Suprapubic skin (tissue), 4 donors: ENCODE measurements around the gene ESPL1. TPM values are rescaled to one million over a fixed set of nuclear protein-coding genes. Genes with fewer than 3 reads are reported as not detected.
A peak's percentile ranks its signal among the peaks of the same experiment; 100 is the strongest.

Experiments
- DNase-seq, 2 donors: peaks; one replicate each; pipeline ENCODE4 v3.0.0-alpha.2; 2019; ENCODE audit warnings: low spot score in 2 of 2
- H3K27ac ChIP-seq: fragments of 200-600 bp; sonication (generic); one replicate; pipeline ENCODE4 v1.5.1; 2019
- H3K27me3 ChIP-seq: fragments of 200-600 bp; sonication (generic); one replicate; pipeline ENCODE4 v1.5.1; 2019
- H3K36me3 ChIP-seq: fragments of 200-600 bp; sonication (generic); one replicate; pipeline ENCODE4 v1.5.1; 2019
- H3K4me1 ChIP-seq: fragments of 200-600 bp; sonication (generic); one replicate; pipeline ENCODE4 v1.5.1; 2019
- H3K4me3 ChIP-seq: fragments of 200-600 bp; sonication (generic); one replicate; pipeline ENCODE4 v1.5.1; 2019; ENCODE audit warnings: mild to moderate bottlenecking
- H3K9me3 ChIP-seq: fragments of 200-600 bp; sonication (generic); one replicate; pipeline ENCODE4 v1.5.1; 2019
- CTCF ChIP-seq, 2 donors: fragments of 200-600 bp in 1 of 2; fragments of 450-650 bp in 1 of 2; sonication (generic) in 1 of 2; IDR thresholded peaks; one replicate each; pipeline ENCODE4 v1.5.1; 2016 to 2019; ENCODE audit warnings: antibody characterized with exemption in 2 of 2, mild to moderate bottlenecking in 1 of 2, moderate library complexity in 1 of 2
- EP300 ChIP-seq: sonication (generic); formaldehyde crosslinking; IDR thresholded peaks from one replicate; pipeline ENCODE4 v1.6.1; 2017; ENCODE audit warnings: antibody characterized with exemption
- POLR2A ChIP-seq, 2 donors: fragments of 450-650 bp; IDR thresholded peaks; one replicate each; pipeline ENCODE4 v1.6.1; 2017; ENCODE audit warnings: antibody characterized with exemption in 2 of 2, mild to moderate bottlenecking in 2 of 2, moderate library complexity in 2 of 2
- POLR2AphosphoS5 ChIP-seq, 3 donors: sonication (generic); formaldehyde crosslinking; IDR thresholded peaks; one replicate each; pipeline ENCODE4 v1.6.1; 2017; ENCODE audit warnings: antibody characterized with exemption in 3 of 3
- WGBS: methylation state at CpG from one replicate; pipeline ENCODE4 v1.1.5; 2018; 5-methylcytosine and 5-hydroxymethylcytosine counted together
- total RNA-seq, 4 donors: library from RNA; depleted of rRNA; stranded (reverse); fragments of >200 nt; gene quantifications; one replicate each; pipeline ENCODE4 v1.1.0, GENCODE V29; 2016

ESPL1 gene
- total RNA-seq: 10 to 100 TPM in 1 of 4 donors, 1 to 10 TPM in 3; 5.7 to 10.6 (median 6.1) TPM

- Histone ChIP-seq H3K27ac (no peak within 1 kb of the TSS), H3K9me3 (no peaks in the 10 kb centered on the region), H3K27me3 (no peaks in the 10 kb centered on the region), H3K4me3 (peak within 1 kb of the TSS; percentile 77), H3K4me1 (peaks cover 13% of the 10 kb centered on the region), H3K36me3 (no peaks in the 10 kb centered on the region)
- 0% methylated on average over 55 of the region's 58 CpGs for WGBS
- TF ChIP-seq CTCF (IDR thresholded peaks at IDR 0.05): peak; percentile 7 to 15
- TF ChIP-seq POLR2A (IDR thresholded peaks at IDR 0.05): no peak
- no peak for DNase-seq
Observed at GRCh38 chr12:53267999-53268629, at the start of gene ESPL1. TSS of gene ESPL1 (plus strand) at chr12:53268299. CDS start at chr12:53268767, 468 bp downstream.

- Histone ChIP-seq H3K4me3 (peak overlapping the region; percentile 61), H3K27ac (peak overlapping the region; percentile 99), H3K9me3 (no peaks in the 10 kb centered on the region), H3K36me3 (peaks cover 23% of the 10 kb centered on the region), H3K27me3 (no peaks in the 10 kb centered on the region), H3K4me1 (peaks cover 90% of the 10 kb centered on the region)
- 32% methylated on average over 26 of the region's 30 CpGs for WGBS
- TF ChIP-seq CTCF (IDR thresholded peaks at IDR 0.05) (no peak), POLR2A (IDR thresholded peaks at IDR 0.05) (no peak), POLR2AphosphoS5 (IDR thresholded peaks at IDR 0.05) (no peak), EP300 (no peak)
- no peak for DNase-seq
Observed at GRCh38 chr12:53218551-53219291, 49.4 kb upstream of the ESPL1 start.

GRCh38 chr12:53219292-53219955 is 48.7 kb upstream of the ESPL1 start:
- Histone ChIP-seq H3K27ac (peak overlapping the region; percentile 99), H3K36me3 (peaks cover 16% of the 10 kb centered on the region), H3K4me1 (peaks cover 96% of the 10 kb centered on the region), H3K27me3 (no peaks in the 10 kb centered on the region), H3K4me3 (peak overlapping the region; percentile 61), H3K9me3 (no peaks in the 10 kb centered on the region)
- whole genome bisulfite sequencing: 3% methylated on average over 19 of the region's 27 CpGs
- TF ChIP-seq CTCF (IDR thresholded peaks at IDR 0.05) (no peak), POLR2A (IDR thresholded peaks at IDR 0.05) (no peak), POLR2AphosphoS5 (IDR thresholded peaks at IDR 0.05) (no peak), EP300 (no peak)
- no peak for DNase-seq

GRCh38 chr12:53219956-53220693 is 48.0 kb upstream of the ESPL1 start:
- Histone ChIP-seq H3K4me3 (peak overlapping the region; percentile 61), H3K27me3 (no peaks in the 10 kb centered on the region), H3K36me3 (peaks cover 9% of the 10 kb centered on the region), H3K4me1 (peaks cover 96% of the 10 kb centered on the region), H3K27ac (peak overlapping the region; percentile 99), H3K9me3 (no peaks in the 10 kb centered on the region)
- no peak for TF ChIP-seq CTCF (IDR thresholded peaks at IDR 0.05)
- TF ChIP-seq EP300: no peak
- no peak for TF ChIP-seq POLR2A (IDR thresholded peaks at IDR 0.05)
- no peak for TF ChIP-seq POLR2AphosphoS5 (IDR thresholded peaks at IDR 0.05)
- no peak for DNase-seq
- WGBS: 0% methylated on average over 22 of the region's 53 CpGs
